PC-3 (cell line): ENCODE data around the gene PPFIBP1. TPM values are rescaled to one million over a fixed set of nuclear protein-coding genes. Genes with fewer than 3 reads are reported as not detected.
"Not testable (repeated sequence)": the region's sequence is repeated elsewhere in the genome, so short reads cannot be mapped to it uniquely, and the experiment has no call there.

Experiments used
- ATAC-seq: fragments of 200-7000 bp; cut with Tn5 transposase; 2 replicates; pipeline ENCODE4 v1.9.1; 2020; ENCODE audit warnings: mild to moderate bottlenecking, moderate library complexity
- BruUV-seq: library from RNA; stranded (reverse); fragments of 400-500 nt; replicated peaks from 2 replicates; lab custom pipeline; 2021; lab: Mats Ljungman, UMichigan
- CTCF ChIA-PET: fragments of 300-600 bp; sonication (Branson Sonifier 250); formaldehyde crosslinking; loops from one replicate; lab custom pipeline; 2022; ENCODE audit warnings: antibody characterized with exemption; lab: Charles Lee
- POLR2A ChIA-PET: fragments of 300-600 bp; sonication (Branson Sonifier 250); formaldehyde crosslinking; loops from one replicate; lab custom pipeline; 2022; ENCODE audit warnings: antibody characterized with exemption; ENCODE audit not compliant: unreplicated experiment; lab: Charles Lee
- DNase-seq: peaks from one replicate; pipeline ENCODE4 v3.0.0-alpha.2; 2015
- H2AFZ ChIP-seq: fragments of 300-600 bp; sonication (generic); 2 replicates; pipeline ENCODE4 v1.6.0; 2016; ENCODE audit warnings: antibody characterized with exemption, low read length
- H3F3A ChIP-seq: fragments of 300-600 bp; sonication (generic); one replicate; pipeline ENCODE4 v1.6.0; 2017; ENCODE audit warnings: antibody characterized with exemption, low read length, control low read depth, mild to moderate bottlenecking; ENCODE audit not compliant: unreplicated experiment
- H3K27ac ChIP-seq: fragments of 300-600 bp; sonication (generic); 2 replicates; pipeline ENCODE4 v1.5.1; 2016; ENCODE audit warnings: mild to moderate bottlenecking, low read length
- H3K27me3 ChIP-seq: fragments of 300-600 bp; sonication (generic); 2 replicates; pipeline ENCODE4 v1.6.1; 2016; ENCODE audit warnings: low read length, mixed read lengths
- H3K36me3 ChIP-seq: fragments of 300-600 bp; sonication (generic); 2 replicates; pipeline ENCODE4 v1.6.1; 2016; ENCODE audit warnings: low read depth, mixed run types, low read length, mixed read lengths
- H3K4me1 ChIP-seq: fragments of 300-600 bp; sonication (generic); 2 replicates; pipeline ENCODE4 v1.5.1; 2016; ENCODE audit warnings: low read length; ENCODE audit not compliant: insufficient read depth
- H3K4me2 ChIP-seq: fragments of 300-600 bp; sonication (generic); 2 replicates; pipeline ENCODE4 v1.6.0; 2016; ENCODE audit warnings: low read length
- H3K4me3 ChIP-seq: fragments of 300-600 bp; sonication (generic); 2 replicates; pipeline ENCODE4 v1.5.1; 2016; ENCODE audit warnings: mild to moderate bottlenecking, low read length, mixed read lengths
- H3K79me2 ChIP-seq: fragments of 300-600 bp; sonication (generic); 2 replicates; pipeline ENCODE4 v1.6.1; 2017; ENCODE audit warnings: low read length, mixed read lengths
- H3K9ac ChIP-seq: fragments of 300-600 bp; sonication (generic); 2 replicates; pipeline ENCODE4 v1.6.0; 2016; ENCODE audit warnings: mild to moderate bottlenecking, low read length
- H3K9me2 ChIP-seq: fragments of 300-600 bp; sonication (generic); replicated peaks from 2 replicates; pipeline ENCODE4 v1.6.1; 2016; ENCODE audit warnings: mixed run types, low read length, mixed read lengths
- H3K9me3 ChIP-seq: fragments of 300-600 bp; sonication (generic); 2 replicates; pipeline ENCODE4 v1.6.1; 2016; ENCODE audit warnings: low read length, mixed read lengths
- H4K20me1 ChIP-seq: fragments of 300-600 bp; sonication (generic); 2 replicates; pipeline ENCODE4 v1.6.1; 2016; ENCODE audit warnings: low read length, mixed read lengths
- CTCF ChIP-seq: fragments of 300-600 bp; sonication (generic); conservative IDR thresholded peaks from 2 replicates; pipeline ENCODE4 v1.5.1; 2017; ENCODE audit warnings: antibody characterized with exemption, low read depth, mild to moderate bottlenecking, low read length
- EZH2 ChIP-seq: fragments of 300-600 bp; sonication (generic); IDR thresholded peaks from one replicate; pipeline ENCODE4 v1.6.1; 2017; ENCODE audit warnings: antibody characterized with exemption, mild to moderate bottlenecking, low read length; ENCODE audit not compliant: unreplicated experiment
- EZH2phosphoT487 ChIP-seq: fragments of 300-600 bp; sonication (generic); IDR thresholded peaks from 2 replicates; pipeline ENCODE4 v1.6.1; 2018; ENCODE audit warnings: mild to moderate bottlenecking, antibody characterized with exemption, low read length, borderline replicate concordance
- intact Hi-C: fragments of 100-400 bp; cut with micrococcal nuclease; formaldehyde crosslinking; loops from 2 replicates; pipeline ENCODE4 v1.9.0; 2023
- total RNA-seq: library from RNA; depleted of rRNA; stranded (reverse); fragments of >200 nt; gene quantifications from 2 replicates; pipeline ENCODE4 v1.2.3, GENCODE V29; 2014

Gene PPFIBP1
- total RNA-seq, 1 experiment from 2014 or later = 56.9 TPM

- no TSS peak for BruUV-seq
- Histone ChIP-seq H3K9me2 (no peaks in the 10 kb centered on the region), H2AFZ (no peak overlapping the region), H3K4me1 (peaks cover 12% of the 10 kb centered on the region), H3K4me3 (no peak overlapping the region), H3K36me3 (0 out of 2 replicates have a peak, but pooled peaks cover 3% of the 10 kb centered on the region), H3K27ac (no peak overlapping the region), H4K20me1 (no peaks in the 10 kb centered on the region), H3K4me2 (no peak overlapping the region), H3K9me3 (no peaks in the 10 kb centered on the region), H3F3A (no peaks in the 10 kb centered on the region), H3K27me3 (no peaks in the 10 kb centered on the region), H3K9ac (no peak overlapping the region), H3K79me2 (peaks cover 87% of the 10 kb centered on the region)
- TF ChIP-seq EZH2phosphoT487 (no peak), CTCF (no peak), EZH2 (no peak)
- intact Hi-C loops = no loop called here
- no peak for DNase-seq
- ChIA-PET POLR2A (interaction anchor here (0.5 kb wide), 1 partner anchor 51 kb away, joined by 4 read pairs; no protein-coding TSS in a partner anchor), CTCF (no interaction called here)
- no peak for ATAC-seq
Observed at GRCh38 chr12:27541031-27541719, 17.2 kb downstream of the PPFIBP1 start.

DNA sequence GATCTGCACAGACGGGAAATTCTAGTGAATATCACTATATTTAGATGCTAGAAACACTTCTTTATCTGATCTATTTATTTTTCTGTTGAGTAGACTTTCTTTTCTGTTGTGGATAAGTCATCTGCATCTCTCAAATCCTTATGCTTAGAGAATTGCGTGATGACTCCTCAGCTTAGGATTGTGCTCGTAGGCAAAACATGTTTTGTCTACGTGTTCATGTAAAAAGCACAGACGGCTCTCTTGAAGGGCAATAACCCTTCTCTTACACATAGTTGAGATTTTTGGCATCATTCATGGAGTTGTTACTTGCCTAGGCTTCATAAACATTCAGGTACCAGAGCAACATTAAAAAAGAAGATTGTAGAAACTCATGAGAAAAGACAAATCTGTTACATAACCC is 18.6 kb downstream of the PPFIBP1 start:
- Histone ChIP-seq H3K27me3 (no peaks in the 10 kb centered on the region), H3K4me1 (peaks cover 15% of the 10 kb centered on the region), H3K9me2 (no peaks in the 10 kb centered on the region), H3K4me2 (no peak overlapping the region), H2AFZ (no peak overlapping the region), H3K4me3 (no peak overlapping the region), H3K36me3 (no peaks in the 10 kb centered on the region), H3K79me2 (peaks cover 90% of the 10 kb centered on the region), H3F3A (no peaks in the 10 kb centered on the region), H3K27ac (no peak overlapping the region), H3K9ac (no peak overlapping the region), H3K9me3 (no peaks in the 10 kb centered on the region), H4K20me1 (no peaks in the 10 kb centered on the region)
- intact Hi-C loops = no loop called here
- DNase-seq = no peak
- no peak for TF ChIP-seq CTCF
- no peak for TF ChIP-seq EZH2phosphoT487
- TF ChIP-seq EZH2 = no peak
- BruUV-seq = no TSS peak
- ChIA-PET CTCF (no interaction called here), POLR2A (no interaction called here)
- no peak for ATAC-seq

DNA sequence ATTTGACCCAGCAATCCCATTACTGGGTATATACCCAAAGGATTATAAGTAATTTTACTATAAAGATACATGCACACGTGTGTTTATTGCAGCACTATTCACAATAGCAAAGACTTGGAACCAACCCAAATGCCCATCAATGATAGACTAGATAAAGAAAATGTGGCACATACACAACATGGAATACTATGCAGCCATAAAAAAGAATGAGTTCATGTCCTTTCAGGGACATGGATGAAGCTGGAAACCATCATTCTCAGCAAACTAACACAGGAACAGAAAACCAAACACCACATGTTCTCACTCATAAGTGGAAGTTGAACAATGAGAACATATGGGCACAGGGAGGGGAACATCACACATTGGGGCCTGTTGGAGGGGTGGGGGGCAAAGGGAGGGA is 20.9 kb downstream of the PPFIBP1 start:
- H3K9me3 ChIP-seq, H4K20me1 ChIP-seq, H2AFZ ChIP-seq, H3K9ac ChIP-seq, CTCF ChIA-PET, H3K9me2 ChIP-seq, H3K27me3 ChIP-seq, H3K4me2 ChIP-seq, DNase-seq, H3F3A ChIP-seq, BruUV-seq, intact Hi-C loops, H3K27ac ChIP-seq, ATAC-seq, H3K36me3 ChIP-seq, H3K4me3 ChIP-seq: not testable (repeated sequence)
- peaks cover 80% of the 10 kb centered on the region for H3K79me2 ChIP-seq
- peaks cover 25% of the 10 kb centered on the region for H3K4me1 ChIP-seq
- POLR2A ChIA-PET = interaction anchor here (0.5 kb wide), 1 partner anchor 10 kb away, joined by 3 read pairs; no protein-coding TSS in a partner anchor
